Brain microvascular endothelial cell (primary cell): ENCODE data around the gene SLC2A9.

ENCODE experiments used
- DNase-seq: peaks from one replicate; pipeline ENCODE4 v3.0.0-alpha.2; 2020
- H3K27ac ChIP-seq: fragments of 250-450 bp; sonication (Bioruptor Pico); 2 replicates; pipeline ENCODE4 v1.5.1; 2020; ENCODE audit warnings: mild to moderate bottlenecking, moderate library complexity
- H3K27me3 ChIP-seq: fragments of 250-450 bp; sonication (Bioruptor Pico); replicated peaks from 2 replicates; pipeline ENCODE4 v1.5.1; 2020; ENCODE audit warnings: mild to moderate bottlenecking
- H3K36me3 ChIP-seq: fragments of 250-450 bp; sonication (Bioruptor Pico); replicated peaks from 2 replicates; pipeline ENCODE4 v1.5.1; 2020; ENCODE audit warnings: mild to moderate bottlenecking
- H3K4me3 ChIP-seq: 2 replicates; pipeline ENCODE4 v1.5.1; 2011; ENCODE audit warnings: low read depth, mild to moderate bottlenecking, control low read depth, low read length, moderate library complexity
- CTCF ChIP-seq: IDR thresholded peaks from 2 replicates; pipeline ENCODE4 v1.5.1; 2011; ENCODE audit warnings: low read depth, mild to moderate bottlenecking, moderate library complexity, low read length, control low read depth, inconsistent platforms; ENCODE audit errors: missing control alignments
- in situ Hi-C: cut with HindIII; loops from 2 replicates; pipeline ENCODE4 v1.10.0; 2017; ENCODE audit warnings: low sequenced_read_pairs, low pct_ligation_motif_present

The SLC2A9 gene

GRCh38 chr4:10022346-10023049, 1.2 kb upstream of the SLC2A9 start:
- TF ChIP-seq CTCF: no peak
- no peak for DNase-seq
- H3K36me3 ChIP-seq: no peaks in the 10 kb centered on the region
- no peak overlapping the region for H3K4me3 ChIP-seq
- H3K27ac ChIP-seq: no peak overlapping the region
- H3K27me3 ChIP-seq: no peaks in the 10 kb centered on the region
- in situ Hi-C loops: no loop called here

GRCh38 chr4:10021653-10022023, 341 bp upstream of the SLC2A9 start:
- Histone ChIP-seq H3K36me3 (no peaks in the 10 kb centered on the region), H3K27ac (no peak overlapping the region), H3K4me3 (no peak overlapping the region), H3K27me3 (no peaks in the 10 kb centered on the region)
- in situ Hi-C loops: no loop called here
- TF ChIP-seq CTCF: no peak
- DNase-seq: no peak

DNA sequence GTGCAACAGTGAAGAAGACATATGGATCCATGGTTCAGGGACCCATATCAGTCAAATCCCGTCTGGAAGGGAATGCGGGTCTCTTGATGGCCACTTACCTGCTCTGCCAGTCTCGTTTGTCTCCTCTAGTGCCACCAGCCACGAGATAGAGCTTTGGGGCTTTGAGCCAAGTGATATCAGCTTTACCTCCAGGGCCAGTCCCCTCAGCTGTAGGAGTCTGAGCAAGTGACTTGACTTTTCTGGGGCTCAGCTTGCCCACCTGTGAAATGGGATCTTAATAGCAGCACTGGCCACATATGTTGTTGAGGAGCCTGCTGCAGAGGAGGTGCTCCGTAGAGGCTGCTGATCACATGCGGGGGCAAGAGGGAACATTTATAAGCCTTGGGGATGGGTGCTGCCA, 1.2 kb downstream of the SLC2A9 start:
- H3K4me3 ChIP-seq: no peak overlapping the region
- H3K27me3 ChIP-seq: no peaks in the 10 kb centered on the region
- DNase-seq: no peak
- no peaks in the 10 kb centered on the region for H3K36me3 ChIP-seq
- no peak for TF ChIP-seq CTCF
- in situ Hi-C loops: no loop called here
- no peak overlapping the region for H3K27ac ChIP-seq

GRCh38 chr4:10019521-10020051, 1.7 kb downstream of the SLC2A9 start:
- in situ Hi-C loops: no loop called here
- Histone ChIP-seq H3K36me3 (no peaks in the 10 kb centered on the region), H3K27me3 (no peaks in the 10 kb centered on the region), H3K27ac (peak overlapping the region; percentile 77), H3K4me3 (peak overlapping the region; percentile 50)
- TF ChIP-seq CTCF: no peak
- DNase-seq: no peak

DNA sequence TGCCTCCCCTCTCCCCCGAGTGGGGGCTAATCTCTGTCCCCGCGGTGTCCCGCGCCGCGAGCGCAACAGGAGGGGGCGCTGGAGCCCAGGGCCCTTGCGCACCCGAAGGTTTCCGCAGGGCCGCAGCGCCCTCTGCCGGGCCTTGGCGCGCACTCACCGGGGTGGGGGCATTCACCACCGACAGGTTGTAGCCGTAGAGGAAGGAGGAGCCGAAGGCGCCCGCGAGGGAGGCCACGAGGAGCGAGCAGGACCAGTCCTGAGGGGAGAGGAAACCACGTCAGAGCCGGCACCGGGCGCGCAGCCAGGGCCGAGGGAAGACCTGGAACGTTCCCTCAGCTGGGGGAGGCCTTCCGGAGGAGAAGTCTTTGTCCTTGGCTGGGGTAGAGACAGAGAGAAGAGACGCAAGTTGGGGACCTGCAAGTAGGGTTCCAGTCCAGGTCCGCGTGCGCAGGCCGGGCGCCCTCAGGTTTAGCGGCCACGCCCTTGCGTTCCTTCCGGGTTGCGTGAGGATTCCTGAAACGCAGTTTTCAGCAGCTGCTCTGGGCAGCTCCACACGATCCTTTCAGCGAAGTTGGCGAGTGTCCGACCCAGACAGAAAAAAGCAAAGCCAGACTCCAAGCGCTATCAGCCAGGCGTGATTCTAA, 2.4 kb downstream of the SLC2A9 start:
- peak; percentile 97 for DNase-seq
- H3K27ac ChIP-seq: peak overlapping the region; percentile 77
- in situ Hi-C loops: no loop called here
- H3K36me3 ChIP-seq: no peaks in the 10 kb centered on the region
- peak; percentile 85 for TF ChIP-seq CTCF
- no peaks in the 10 kb centered on the region for H3K27me3 ChIP-seq
- H3K4me3 ChIP-seq: peak overlapping the region; percentile 50
